WTC11 (cell line): ENCODE measurements around the gene ITGAX. TPM values are rescaled to one million over a fixed set of nuclear protein-coding genes. Genes with fewer than 3 reads are reported as not detected.

Source experiments
- ATAC-seq: fragments of 200-7000 bp; cut with Tn5 transposase; 2 replicates; pipeline ENCODE4 v1.10.0; 2021; ENCODE audit warnings: mild to moderate bottlenecking, moderate library complexity
- CTCF ChIA-PET: fragments of 300-600 bp; sonication (Branson Sonifier 250); formaldehyde crosslinking; loops from one replicate; lab custom pipeline; 2021; ENCODE audit warnings: antibody characterized with exemption; lab: Charles Lee
- POLR2A ChIA-PET: fragments of 350-600 bp; sonication (Branson Sonifier 250); formaldehyde crosslinking; loops from one replicate; lab custom pipeline; 2021; ENCODE audit warnings: antibody characterized with exemption; lab: Charles Lee
- DNase-seq: peaks from one replicate; pipeline ENCODE4 v3.0.0; 2021; ENCODE audit warnings: low spot score
- H3K27ac Mint-ChIP-seq: 2 replicates; pipeline ENCODE4 v1.8.0; 2021; ENCODE audit warnings: mixed read lengths
- H3K27me3 Mint-ChIP-seq: 2 replicates; pipeline ENCODE4 v1.8.0; 2021; ENCODE audit warnings: low read depth, mild to moderate bottlenecking, moderate library complexity, mixed read lengths
- H3K36me3 Mint-ChIP-seq: 2 replicates; pipeline ENCODE4 v1.8.0; 2021; ENCODE audit warnings: mixed read lengths
- H3K4me1 Mint-ChIP-seq: 2 replicates; pipeline ENCODE4 v1.8.0; 2022; ENCODE audit warnings: mixed read lengths
- H3K4me3 Mint-ChIP-seq: 2 replicates; pipeline ENCODE4 v1.8.0; 2021; ENCODE audit warnings: mild to moderate bottlenecking, moderate library complexity, mixed read lengths
- H3K9me3 Mint-ChIP-seq: 2 replicates; pipeline ENCODE4 v1.8.0; 2021; ENCODE audit warnings: mixed read lengths
- ATF1 ChIP-seq: sonication (generic); formaldehyde crosslinking; IDR thresholded peaks from 2 replicates; pipeline ENCODE4 v1.8.1; 2023; ENCODE audit warnings: mild to moderate bottlenecking, moderate library complexity, missing genetic modification reagents
- CREB1 ChIP-seq: sonication (generic); formaldehyde crosslinking; IDR thresholded peaks from 2 replicates; pipeline ENCODE4 v1.8.0; 2023; ENCODE audit warnings: mild to moderate bottlenecking, missing genetic modification reagents
- CREM ChIP-seq: sonication (generic); formaldehyde crosslinking; IDR thresholded peaks from 2 replicates; pipeline ENCODE4 v1.8.1; 2022; ENCODE audit warnings: mild to moderate bottlenecking, missing genetic modification reagents, moderate library complexity
- ESRRA ChIP-seq: sonication (generic); formaldehyde crosslinking; IDR thresholded peaks from 2 replicates; pipeline ENCODE4 v1.8.1; 2022; ENCODE audit warnings: mild to moderate bottlenecking, missing genetic modification reagents, borderline replicate concordance
- FOXJ3 ChIP-seq: sonication (generic); formaldehyde crosslinking; IDR thresholded peaks from 2 replicates; pipeline ENCODE4 v1.9.0; 2021; ENCODE audit warnings: missing genetic modification reagents, mild to moderate bottlenecking, borderline replicate concordance
- JAZF1 ChIP-seq: fragments of 250-450 bp; sonication (Bioruptor Pico); IDR thresholded peaks from 2 replicates; pipeline ENCODE4 v1.9.0; 2021; ENCODE audit warnings: moderate library complexity, mild to moderate bottlenecking, inconsistent platforms
- MXD4 ChIP-seq: fragments of 250-450 bp; sonication (Bioruptor Pico); IDR thresholded peaks from 2 replicates; pipeline ENCODE4 v1.8.0; 2021; ENCODE audit warnings: mild to moderate bottlenecking, moderate library complexity, borderline replicate concordance
- NFYB ChIP-seq: sonication (generic); formaldehyde crosslinking; conservative IDR thresholded peaks from 2 replicates; pipeline ENCODE4 v1.8.0; 2022; ENCODE audit warnings: low read depth, missing genetic modification reagents
- NR3C1 ChIP-seq: sonication (generic); formaldehyde crosslinking; conservative IDR thresholded peaks from 2 replicates; pipeline ENCODE4 v1.8.1; 2023; ENCODE audit warnings: low read depth, mild to moderate bottlenecking, missing genetic modification reagents
- RELA ChIP-seq: sonication (generic); formaldehyde crosslinking; IDR thresholded peaks from 2 replicates; pipeline ENCODE4 v1.8.1; 2022; ENCODE audit warnings: missing genetic modification reagents, mild to moderate bottlenecking, borderline replicate concordance
- SOX15 ChIP-seq: fragments of 250-450 bp; sonication (Bioruptor Pico); IDR thresholded peaks from 2 replicates; pipeline ENCODE4 v1.9.0; 2021; ENCODE audit warnings: mild to moderate bottlenecking
- TEAD4 ChIP-seq: sonication (generic); formaldehyde crosslinking; IDR thresholded peaks from 2 replicates; pipeline ENCODE4 v1.8.0; 2022; ENCODE audit warnings: mild to moderate bottlenecking, missing genetic modification reagents
- ZNF138 ChIP-seq: sonication (generic); formaldehyde crosslinking; conservative IDR thresholded peaks from 2 replicates; pipeline ENCODE4 v1.8.1; 2022; ENCODE audit warnings: mild to moderate bottlenecking, moderate library complexity, missing genetic modification reagents
- ZNF232 ChIP-seq: sonication (generic); formaldehyde crosslinking; IDR thresholded peaks from 2 replicates; pipeline ENCODE4 v1.8.0; 2022; ENCODE audit warnings: mild to moderate bottlenecking, missing genetic modification reagents
- ZNF317 ChIP-seq: sonication (generic); formaldehyde crosslinking; IDR thresholded peaks from 2 replicates; pipeline ENCODE4 v1.8.1; 2023; ENCODE audit warnings: low read depth, mild to moderate bottlenecking, moderate library complexity, missing genetic modification reagents, borderline replicate concordance
- total RNA-seq: library from RNA; stranded (reverse); gene quantifications from 3 replicates; pipeline ENCODE4 v1.2.3, GENCODE V29; 2021
- TF ChIP-seq, protein P1 (sequence below): fragments of 200-600 bp; IDR thresholded peaks from 2 replicates; pipeline ENCODE4 v1.8.0; 2022; ENCODE audit warnings: antibody characterized with exemption
- TF ChIP-seq, protein P2 (sequence below): sonication (generic); formaldehyde crosslinking; IDR thresholded peaks from 2 replicates; pipeline ENCODE4 v1.8.0; 2023; ENCODE audit warnings: missing genetic modification reagents, mild to moderate bottlenecking, borderline replicate concordance
- TF ChIP-seq, protein P3 (sequence below): sonication (generic); formaldehyde crosslinking; IDR thresholded peaks from 2 replicates; pipeline ENCODE4 v1.8.0; 2022; ENCODE audit warnings: mild to moderate bottlenecking, missing genetic modification reagents
- TF ChIP-seq, protein P4 (sequence below): sonication (generic); formaldehyde crosslinking; IDR thresholded peaks from 2 replicates; pipeline ENCODE4 v1.8.1; 2023; ENCODE audit warnings: mild to moderate bottlenecking, missing genetic modification reagents, moderate library complexity
- TF ChIP-seq, protein P5 (sequence below): sonication (generic); formaldehyde crosslinking; IDR thresholded peaks from 2 replicates; pipeline ENCODE4 v1.8.1; 2022; ENCODE audit warnings: missing genetic modification reagents, borderline replicate concordance

ITGAX gene
- total RNA-seq, 1 experiment from 2014 or later = 0.33 TPM

DNA sequence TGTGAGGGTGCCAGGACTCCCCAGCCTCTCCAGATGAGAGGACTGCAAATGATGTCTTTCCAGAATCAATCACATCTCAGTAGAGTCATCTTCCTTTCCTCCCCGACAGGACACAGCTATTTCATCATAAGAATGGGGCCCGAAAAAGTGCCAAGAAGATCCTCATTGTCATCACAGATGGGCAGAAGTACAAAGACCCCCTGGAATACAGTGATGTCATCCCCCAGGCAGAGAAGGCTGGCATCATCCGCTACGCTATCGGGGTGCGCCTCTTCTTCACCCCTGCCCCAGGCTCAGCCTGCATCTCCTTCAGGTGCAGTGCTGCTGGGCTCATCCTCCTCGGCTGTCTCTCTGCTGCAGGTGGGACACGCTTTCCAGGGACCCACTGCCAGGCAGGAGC, 52.4 kb downstream of the ITGAX start:
- Mint-ChIP-seq H3K36me3 (no peaks in the 10 kb centered on the region), H3K27me3 (no peaks in the 10 kb centered on the region), H3K27ac (no peak overlapping the region), H3K4me1 (no peaks in the 10 kb centered on the region), H3K4me3 (no peak overlapping the region), H3K9me3 (no peaks in the 10 kb centered on the region)
- no peak for TF ChIP-seq FOXJ3
- TF ChIP-seq, protein P1, sequence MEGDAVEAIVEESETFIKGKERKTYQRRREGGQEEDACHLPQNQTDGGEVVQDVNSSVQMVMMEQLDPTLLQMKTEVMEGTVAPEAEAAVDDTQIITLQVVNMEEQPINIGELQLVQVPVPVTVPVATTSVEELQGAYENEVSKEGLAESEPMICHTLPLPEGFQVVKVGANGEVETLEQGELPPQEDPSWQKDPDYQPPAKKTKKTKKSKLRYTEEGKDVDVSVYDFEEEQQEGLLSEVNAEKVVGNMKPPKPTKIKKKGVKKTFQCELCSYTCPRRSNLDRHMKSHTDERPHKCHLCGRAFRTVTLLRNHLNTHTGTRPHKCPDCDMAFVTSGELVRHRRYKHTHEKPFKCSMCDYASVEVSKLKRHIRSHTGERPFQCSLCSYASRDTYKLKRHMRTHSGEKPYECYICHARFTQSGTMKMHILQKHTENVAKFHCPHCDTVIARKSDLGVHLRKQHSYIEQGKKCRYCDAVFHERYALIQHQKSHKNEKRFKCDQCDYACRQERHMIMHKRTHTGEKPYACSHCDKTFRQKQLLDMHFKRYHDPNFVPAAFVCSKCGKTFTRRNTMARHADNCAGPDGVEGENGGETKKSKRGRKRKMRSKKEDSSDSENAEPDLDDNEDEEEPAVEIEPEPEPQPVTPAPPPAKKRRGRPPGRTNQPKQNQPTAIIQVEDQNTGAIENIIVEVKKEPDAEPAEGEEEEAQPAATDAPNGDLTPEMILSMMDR = no peak
- no peak for TF ChIP-seq MXD4 (CRISPR knock-in tag)
- TF ChIP-seq, protein P2, sequence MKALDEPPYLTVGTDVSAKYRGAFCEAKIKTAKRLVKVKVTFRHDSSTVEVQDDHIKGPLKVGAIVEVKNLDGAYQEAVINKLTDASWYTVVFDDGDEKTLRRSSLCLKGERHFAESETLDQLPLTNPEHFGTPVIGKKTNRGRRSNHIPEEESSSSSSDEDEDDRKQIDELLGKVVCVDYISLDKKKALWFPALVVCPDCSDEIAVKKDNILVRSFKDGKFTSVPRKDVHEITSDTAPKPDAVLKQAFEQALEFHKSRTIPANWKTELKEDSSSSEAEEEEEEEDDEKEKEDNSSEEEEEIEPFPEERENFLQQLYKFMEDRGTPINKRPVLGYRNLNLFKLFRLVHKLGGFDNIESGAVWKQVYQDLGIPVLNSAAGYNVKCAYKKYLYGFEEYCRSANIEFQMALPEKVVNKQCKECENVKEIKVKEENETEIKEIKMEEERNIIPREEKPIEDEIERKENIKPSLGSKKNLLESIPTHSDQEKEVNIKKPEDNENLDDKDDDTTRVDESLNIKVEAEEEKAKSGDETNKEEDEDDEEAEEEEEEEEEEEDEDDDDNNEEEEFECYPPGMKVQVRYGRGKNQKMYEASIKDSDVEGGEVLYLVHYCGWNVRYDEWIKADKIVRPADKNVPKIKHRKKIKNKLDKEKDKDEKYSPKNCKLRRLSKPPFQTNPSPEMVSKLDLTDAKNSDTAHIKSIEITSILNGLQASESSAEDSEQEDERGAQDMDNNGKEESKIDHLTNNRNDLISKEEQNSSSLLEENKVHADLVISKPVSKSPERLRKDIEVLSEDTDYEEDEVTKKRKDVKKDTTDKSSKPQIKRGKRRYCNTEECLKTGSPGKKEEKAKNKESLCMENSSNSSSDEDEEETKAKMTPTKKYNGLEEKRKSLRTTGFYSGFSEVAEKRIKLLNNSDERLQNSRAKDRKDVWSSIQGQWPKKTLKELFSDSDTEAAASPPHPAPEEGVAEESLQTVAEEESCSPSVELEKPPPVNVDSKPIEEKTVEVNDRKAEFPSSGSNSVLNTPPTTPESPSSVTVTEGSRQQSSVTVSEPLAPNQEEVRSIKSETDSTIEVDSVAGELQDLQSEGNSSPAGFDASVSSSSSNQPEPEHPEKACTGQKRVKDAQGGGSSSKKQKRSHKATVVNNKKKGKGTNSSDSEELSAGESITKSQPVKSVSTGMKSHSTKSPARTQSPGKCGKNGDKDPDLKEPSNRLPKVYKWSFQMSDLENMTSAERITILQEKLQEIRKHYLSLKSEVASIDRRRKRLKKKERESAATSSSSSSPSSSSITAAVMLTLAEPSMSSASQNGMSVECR = no peak
- TF ChIP-seq TEAD4 (CRISPR knock-in tag) = no peak
- TF ChIP-seq ZNF232 (CRISPR knock-in tag) = no peak
- no peak for TF ChIP-seq ZNF317
- TF ChIP-seq CREM (CRISPR knock-in tag) = no peak
- no peak for TF ChIP-seq ZNF138 (CRISPR knock-in tag)
- no peak for TF ChIP-seq SOX15 (CRISPR knock-in tag)
- no peak for TF ChIP-seq RELA
- TF ChIP-seq, protein P3, sequence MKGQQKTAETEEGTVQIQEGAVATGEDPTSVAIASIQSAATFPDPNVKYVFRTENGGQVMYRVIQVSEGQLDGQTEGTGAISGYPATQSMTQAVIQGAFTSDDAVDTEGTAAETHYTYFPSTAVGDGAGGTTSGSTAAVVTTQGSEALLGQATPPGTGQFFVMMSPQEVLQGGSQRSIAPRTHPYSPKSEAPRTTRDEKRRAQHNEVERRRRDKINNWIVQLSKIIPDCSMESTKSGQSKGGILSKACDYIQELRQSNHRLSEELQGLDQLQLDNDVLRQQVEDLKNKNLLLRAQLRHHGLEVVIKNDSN (CRISPR knock-in tag) = no peak
- TF ChIP-seq, protein P4, sequence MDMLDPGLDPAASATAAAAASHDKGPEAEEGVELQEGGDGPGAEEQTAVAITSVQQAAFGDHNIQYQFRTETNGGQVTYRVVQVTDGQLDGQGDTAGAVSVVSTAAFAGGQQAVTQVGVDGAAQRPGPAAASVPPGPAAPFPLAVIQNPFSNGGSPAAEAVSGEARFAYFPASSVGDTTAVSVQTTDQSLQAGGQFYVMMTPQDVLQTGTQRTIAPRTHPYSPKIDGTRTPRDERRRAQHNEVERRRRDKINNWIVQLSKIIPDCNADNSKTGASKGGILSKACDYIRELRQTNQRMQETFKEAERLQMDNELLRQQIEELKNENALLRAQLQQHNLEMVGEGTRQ (CRISPR knock-in tag) = no peak
- TF ChIP-seq ATF1 = no peak
- no peak for TF ChIP-seq NFYB (CRISPR knock-in tag)
- TF ChIP-seq, protein P5, sequence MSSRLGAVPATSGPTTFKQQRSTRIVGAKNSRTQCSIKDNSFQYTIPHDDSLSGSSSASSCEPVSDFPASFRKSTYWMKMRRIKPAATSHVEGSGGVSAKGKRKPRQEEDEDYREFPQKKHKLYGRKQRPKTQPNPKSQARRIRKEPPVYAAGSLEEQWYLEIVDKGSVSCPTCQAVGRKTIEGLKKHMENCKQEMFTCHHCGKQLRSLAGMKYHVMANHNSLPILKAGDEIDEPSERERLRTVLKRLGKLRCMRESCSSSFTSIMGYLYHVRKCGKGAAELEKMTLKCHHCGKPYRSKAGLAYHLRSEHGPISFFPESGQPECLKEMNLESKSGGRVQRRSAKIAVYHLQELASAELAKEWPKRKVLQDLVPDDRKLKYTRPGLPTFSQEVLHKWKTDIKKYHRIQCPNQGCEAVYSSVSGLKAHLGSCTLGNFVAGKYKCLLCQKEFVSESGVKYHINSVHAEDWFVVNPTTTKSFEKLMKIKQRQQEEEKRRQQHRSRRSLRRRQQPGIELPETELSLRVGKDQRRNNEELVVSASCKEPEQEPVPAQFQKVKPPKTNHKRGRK (CRISPR knock-in tag) = no peak
- TF ChIP-seq CREB1 (CRISPR knock-in tag) = no peak
- TF ChIP-seq JAZF1 (CRISPR knock-in tag) = no peak
- TF ChIP-seq ESRRA (CRISPR knock-in tag) = no peak
- TF ChIP-seq NR3C1 (CRISPR knock-in tag) = no peak
- POLR2A ChIA-PET = no interaction called here
- CTCF ChIA-PET = interaction anchor here (0.9 to 1.1 kb wide), 2 partner anchors 25 to 74 kb away, joined by 3 read pairs; no protein-coding TSS in a partner anchor
- no peak for ATAC-seq
- no peak for DNase-seq
